Measurements from ENCODE around the gene GM2A.
"Not testable (repeated sequence)": the region's sequence is repeated elsewhere in the genome, so short reads cannot be mapped to it uniquely, and the experiment has no call there.

The GM2A gene

GRCh38 chr5:151251621-151252020 lies 1.4 kb upstream of the GM2A start:
- no peak for DNase-seq (ENCODE audit: extremely low spot score)
- ChIA-PET POLR2A (interaction anchor here (1.2 to 1.7 kb wide), 2 partner anchors 28 to 170 kb away, joined by 4 to 9 read pairs; partner anchors contain the start of genes CCDC69 and TNIP1), CTCF (interaction anchor here (0.7 to 1.1 kb wide), 2 partner anchors 24 to 50 kb away, joined by 3 read pairs; no protein-coding TSS in a partner anchor)
- TF ChIP-seq FOXA1 (IDR thresholded peaks at IDR 0.05) (no peak), PKNOX1 (IDR thresholded peaks at IDR 0.05) (no peak), SUZ12 (IDR thresholded peaks at IDR 0.05) (no peak), FOXM1 (IDR thresholded peaks at IDR 0.05; ENCODE audit: borderline replicate concordance) (no peak), FOXK2 (IDR thresholded peaks at IDR 0.05) (no peak), ELF4 (IDR thresholded peaks at IDR 0.05) (no peak), L3MBTL2 (conservative IDR thresholded peaks at IDR 0.05) (no peak), NFRKB (IDR thresholded peaks at IDR 0.05) (no peak), CTBP1 (IDR thresholded peaks at IDR 0.05; ENCODE audit: borderline replicate concordance) (no peak), SP1 (IDR thresholded peaks at IDR 0.05) (no peak), TARDBP (IDR thresholded peaks at IDR 0.05) (no peak), BHLHE40 (IDR thresholded peaks at IDR 0.05; ENCODE audit: borderline replicate concordance) (no peak), ARNT (IDR thresholded peaks at IDR 0.05) (no peak), ZNF384 (IDR thresholded peaks at IDR 0.05) (no peak), LEF1 (IDR thresholded peaks at IDR 0.05; ENCODE audit: borderline replicate concordance) (no peak), HDGF (IDR thresholded peaks at IDR 0.05; ENCODE audit: borderline replicate concordance) (no peak)

GRCh38 chr5:151253605-151253950 lies 593 bp downstream of the GM2A start:
- ChIA-PET CTCF (interaction anchor here (1.6 kb wide), 1 partner anchor 62 kb away, joined by 7 read pairs; no protein-coding TSS in a partner anchor), POLR2A (interaction anchor here (0.9 to 1.5 kb wide), 2 partner anchors 12 kb away, joined by 3 to 8 read pairs; no protein-coding TSS in a partner anchor)
- no peak for DNase-seq (ENCODE audit: extremely low spot score)
- TF ChIP-seq SUZ12 (IDR thresholded peaks at IDR 0.05) (no peak), HDGF (IDR thresholded peaks at IDR 0.05; ENCODE audit: borderline replicate concordance) (no peak), CTBP1 (IDR thresholded peaks at IDR 0.05; ENCODE audit: borderline replicate concordance) (no peak), FOXK2 (IDR thresholded peaks at IDR 0.05) (no peak), BHLHE40 (IDR thresholded peaks at IDR 0.05; ENCODE audit: borderline replicate concordance) (no peak), ELF4 (IDR thresholded peaks at IDR 0.05) (no peak), SP1 (IDR thresholded peaks at IDR 0.05) (no peak), NFRKB (IDR thresholded peaks at IDR 0.05) (no peak), ARNT (IDR thresholded peaks at IDR 0.05) (no peak), L3MBTL2 (conservative IDR thresholded peaks at IDR 0.05) (no peak), LEF1 (IDR thresholded peaks at IDR 0.05; ENCODE audit: borderline replicate concordance) (no peak), ZNF384 (IDR thresholded peaks at IDR 0.05) (no peak), PKNOX1 (IDR thresholded peaks at IDR 0.05) (no peak), FOXM1 (IDR thresholded peaks at IDR 0.05; ENCODE audit: borderline replicate concordance) (no peak), FOXA1 (IDR thresholded peaks at IDR 0.05) (no peak), TARDBP (IDR thresholded peaks at IDR 0.05) (no peak)

GRCh38 chr5:151254556-151254955 lies 1.6 kb downstream of the GM2A start:
- ChIA-PET CTCF (no interaction called here), POLR2A (no interaction called here)
- DNase-seq (ENCODE audit: extremely low spot score) = no peak
- no peak for TF ChIP-seq ARNT (IDR thresholded peaks at IDR 0.05)
- no peak for TF ChIP-seq TARDBP (IDR thresholded peaks at IDR 0.05)
- TF ChIP-seq PKNOX1 (IDR thresholded peaks at IDR 0.05) = no peak
- no peak for TF ChIP-seq BHLHE40 (IDR thresholded peaks at IDR 0.05; ENCODE audit: borderline replicate concordance)
- no peak for TF ChIP-seq NFRKB (IDR thresholded peaks at IDR 0.05)
- no peak for TF ChIP-seq SUZ12 (IDR thresholded peaks at IDR 0.05)
- TF ChIP-seq ZNF384 (IDR thresholded peaks at IDR 0.05) = no peak
- TF ChIP-seq LEF1 (IDR thresholded peaks at IDR 0.05; ENCODE audit: borderline replicate concordance) = no peak
- no peak for TF ChIP-seq FOXA1 (IDR thresholded peaks at IDR 0.05)
- no peak for TF ChIP-seq ELF4 (IDR thresholded peaks at IDR 0.05)

DNA sequence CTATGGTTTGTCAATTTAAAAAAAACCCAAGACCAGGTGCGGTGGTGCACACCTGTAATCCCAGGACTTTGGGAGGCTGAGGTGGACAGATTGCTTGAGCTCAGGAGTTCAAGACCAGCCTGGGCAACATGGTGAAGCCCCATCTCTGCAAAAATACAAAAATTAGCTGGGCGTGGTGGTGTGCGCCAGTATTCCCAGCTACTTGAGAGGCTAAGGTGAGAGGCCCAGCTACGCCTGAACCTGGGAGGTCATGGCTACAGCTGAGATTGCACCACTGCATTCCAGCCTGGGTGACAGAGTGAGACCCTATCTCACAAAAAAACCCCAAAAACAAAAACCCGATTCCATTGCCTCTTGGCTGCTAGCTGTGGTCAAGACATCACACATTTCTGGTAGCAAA lies 2.0 kb downstream of the GM2A start:
- POLR2A ChIA-PET; DNase-seq (ENCODE audit: extremely low spot score); CTCF ChIA-PET: not testable (repeated sequence)

DNA sequence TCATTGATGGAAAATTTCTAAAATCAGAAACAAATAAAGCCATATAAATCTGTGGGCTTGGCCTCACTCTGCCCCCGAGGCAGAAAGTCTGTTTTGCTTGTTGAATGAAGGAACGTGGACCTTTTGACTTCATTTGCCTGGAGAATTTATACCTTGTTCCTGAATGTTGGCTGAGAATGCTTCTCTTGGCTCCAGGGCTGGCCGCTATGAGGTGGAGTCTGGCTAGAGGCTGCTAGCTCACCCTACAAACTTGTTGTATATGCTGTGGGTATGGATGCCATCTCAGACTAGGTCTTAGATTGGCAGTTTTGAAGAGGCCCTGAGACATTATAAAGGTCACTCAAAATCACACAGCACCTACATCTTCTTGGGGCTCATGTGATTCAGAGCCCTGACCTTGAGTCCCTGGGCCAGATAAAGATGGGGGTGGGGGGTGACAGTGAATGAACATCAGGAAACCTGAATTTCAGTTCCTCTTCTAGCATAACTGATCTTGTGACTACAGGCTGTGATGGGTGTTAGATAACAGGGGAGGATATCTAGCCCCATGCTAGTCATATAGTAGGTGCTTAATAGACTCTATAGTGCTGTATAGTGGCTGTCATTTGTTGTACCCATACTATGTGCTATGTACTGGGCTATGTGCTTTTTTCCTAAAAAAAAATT lies 2.8 kb downstream of the GM2A start:
- CTCF ChIA-PET = no interaction called here
- no peak for TF ChIP-seq LEF1 (IDR thresholded peaks at IDR 0.05; ENCODE audit: borderline replicate concordance)
- no peak for TF ChIP-seq ARNT (IDR thresholded peaks at IDR 0.05)
- TF ChIP-seq HDGF (IDR thresholded peaks at IDR 0.05; ENCODE audit: borderline replicate concordance) = no peak
- no peak for TF ChIP-seq L3MBTL2 (conservative IDR thresholded peaks at IDR 0.05)
- TF ChIP-seq PKNOX1 (IDR thresholded peaks at IDR 0.05) = no peak
- TF ChIP-seq ZNF384 (IDR thresholded peaks at IDR 0.05) = no peak
- TF ChIP-seq ELF4 (IDR thresholded peaks at IDR 0.05) = no peak
- no peak for TF ChIP-seq SP1 (IDR thresholded peaks at IDR 0.05)
- no peak for TF ChIP-seq CTBP1 (IDR thresholded peaks at IDR 0.05; ENCODE audit: borderline replicate concordance)
- POLR2A ChIA-PET = no interaction called here
- no peak for DNase-seq (ENCODE audit: extremely low spot score)

GRCh38 chr5:151257731-151258181 lies 4.8 kb downstream of the GM2A start:
- TF ChIP-seq PKNOX1 (IDR thresholded peaks at IDR 0.05) (no peak), ZNF384 (IDR thresholded peaks at IDR 0.05) (no peak), CTBP1 (IDR thresholded peaks at IDR 0.05; ENCODE audit: borderline replicate concordance) (no peak), TARDBP (IDR thresholded peaks at IDR 0.05) (no peak), SP1 (IDR thresholded peaks at IDR 0.05) (no peak), BHLHE40 (IDR thresholded peaks at IDR 0.05; ENCODE audit: borderline replicate concordance) (no peak), FOXA1 (IDR thresholded peaks at IDR 0.05) (no peak), L3MBTL2 (conservative IDR thresholded peaks at IDR 0.05) (no peak), LEF1 (IDR thresholded peaks at IDR 0.05; ENCODE audit: borderline replicate concordance) (no peak), FOXM1 (IDR thresholded peaks at IDR 0.05; ENCODE audit: borderline replicate concordance) (no peak), SUZ12 (IDR thresholded peaks at IDR 0.05) (no peak), ARNT (IDR thresholded peaks at IDR 0.05) (no peak), NFRKB (IDR thresholded peaks at IDR 0.05) (no peak), FOXK2 (IDR thresholded peaks at IDR 0.05) (no peak), ELF4 (IDR thresholded peaks at IDR 0.05) (no peak), HDGF (IDR thresholded peaks at IDR 0.05; ENCODE audit: borderline replicate concordance) (no peak)
- ChIA-PET CTCF (no interaction called here), POLR2A (no interaction called here)
- no peak for DNase-seq (ENCODE audit: extremely low spot score)

Data from HEK293T (cell line).